Endothelial cell of umbilical vein (primary cell): ENCODE results near the gene MRTFA. TPM values are rescaled to one million over a fixed set of nuclear protein-coding genes. Genes with fewer than 3 reads are reported as not detected.

Experiments
- BruUV-seq: library from RNA; stranded (reverse); fragments of 400-500 nt; replicated peaks from 2 replicates; lab custom pipeline; 2021; lab: Mats Ljungman, UMichigan
- CTCF ChIA-PET: fragments of 300-600, 350-600 bp; sonication (Branson Sonifier 250); formaldehyde crosslinking; loops from one replicate; lab custom pipeline; 2021; ENCODE audit warnings: antibody characterized with exemption, inconsistent platforms; lab: Charles Lee
- POLR2A ChIA-PET: fragments of 300-600, 350-600 bp; sonication (Branson Sonifier 250); formaldehyde crosslinking; loops from one replicate; lab custom pipeline; 2021; ENCODE audit warnings: antibody characterized with exemption, inconsistent platforms; lab: Charles Lee
- DNase-seq: peaks from one replicate; pipeline ENCODE4 v3.0.0-alpha.2; 2011; ENCODE audit warnings: low read depth, low spot score
- FAIRE-seq: peaks from 2 replicates; lab custom pipeline; 2011; peaks lifted over from hg19 to GRCh38; lab: Jason Lieb, UNC
- H2AFZ ChIP-seq: 2 replicates; pipeline ENCODE4 v1.6.0; 2012; ENCODE audit warnings: low read depth, low read length, control low read depth, inconsistent platforms
- H3K27ac ChIP-seq: 2 replicates; pipeline ENCODE4 v1.5.1; 2011; ENCODE audit warnings: low read depth, mild to moderate bottlenecking, control low read depth, low read length, moderate library complexity; ENCODE audit not compliant: insufficient read depth
- H3K27me3 ChIP-seq, 2 experiments: 2 replicates each; pipeline versions ENCODE4 v1.6.0 to v1.6.1; 2011; ENCODE audit warnings: low read length in 2 of 2, mixed read lengths in 1 of 2; ENCODE audit not compliant: control insufficient read depth in 2 of 2, insufficient read depth in 2 of 2
- H3K36me3 ChIP-seq, 2 experiments: 2 replicates in 1 of 2; 3 replicates in 1 of 2; pipeline ENCODE4 v1.5.1; 2011; ENCODE audit warnings: low read length in 2 of 2, mild to moderate bottlenecking in 1 of 2, moderate library complexity in 1 of 2; ENCODE audit not compliant: control insufficient read depth in 2 of 2, insufficient read depth in 2 of 2; ENCODE audit errors: extremely low read depth in 1 of 2
- H3K4me1 ChIP-seq: 3 replicates; pipeline ENCODE4 v1.5.1; 2011; ENCODE audit warnings: mild to moderate bottlenecking, low read length; ENCODE audit not compliant: control insufficient read depth, insufficient read depth; ENCODE audit errors: extremely low read depth
- H3K4me2 ChIP-seq: 2 replicates; pipeline ENCODE4 v1.6.1; 2011; ENCODE audit warnings: low read length, control low read depth, mixed read lengths; ENCODE audit not compliant: insufficient read depth
- H3K4me3 ChIP-seq, 3 experiments: fragments of 200-600 bp in 1 of 3; sonication (generic), shearing (Covaris generic) in 1 of 3; replicated peaks in 1 of 3; 2 replicates each; pipeline ENCODE4 v1.5.1; 2011 to 2016; ENCODE audit warnings: control low read depth in 3 of 3, low read length in 3 of 3, mild to moderate bottlenecking in 2 of 3, inconsistent platforms in 1 of 3, low read depth in 1 of 3, moderate library complexity in 1 of 3; ENCODE audit not compliant: insufficient read depth in 1 of 3
- H3K79me2 ChIP-seq: 2 replicates; pipeline ENCODE4 v1.6.0; 2012; ENCODE audit warnings: low read length, inconsistent platforms; ENCODE audit not compliant: control insufficient read depth, insufficient read depth
- H3K9ac ChIP-seq: replicated peaks from 2 replicates; pipeline ENCODE3; 2011; ENCODE audit warnings: low read length, control low read depth; ENCODE audit not compliant: insufficient read depth; ENCODE audit errors: extremely low read depth
- H3K9me1 ChIP-seq: replicated peaks from 3 replicates; pipeline ENCODE4 v1.6.0; 2011; ENCODE audit warnings: mild to moderate bottlenecking, low read length; ENCODE audit not compliant: control insufficient read depth, insufficient read depth; ENCODE audit errors: extremely low read depth
- H3K9me3 ChIP-seq: replicated peaks from 2 replicates; pipeline ENCODE4 v1.5.1; 2012; ENCODE audit warnings: low read length, inconsistent platforms; ENCODE audit not compliant: control insufficient read depth, insufficient read depth
- H4K20me1 ChIP-seq: replicated peaks from 2 replicates; pipeline ENCODE3; 2011; ENCODE audit warnings: mild to moderate bottlenecking, low read length; ENCODE audit not compliant: control insufficient read depth, insufficient read depth; ENCODE audit errors: extremely low read depth
- EZH2 ChIP-seq: IDR thresholded peaks from 2 replicates; pipeline ENCODE4 v1.6.1; 2012; ENCODE audit warnings: borderline replicate concordance, low read depth, mild to moderate bottlenecking, moderate library complexity, low read length, inconsistent platforms; ENCODE audit not compliant: severe bottlenecking
- FOS ChIP-seq: IDR thresholded peaks from 2 replicates; pipeline ENCODE4 v1.6.1; 2011; ENCODE audit warnings: mild to moderate bottlenecking, low read length, moderate library complexity, borderline replicate concordance; ENCODE audit not compliant: insufficient read depth
- GATA2 ChIP-seq: IDR thresholded peaks from 2 replicates; pipeline ENCODE4 v1.7.0; 2011; ENCODE audit warnings: low read depth, mild to moderate bottlenecking, moderate library complexity, mixed read lengths, low read length; ENCODE audit not compliant: insufficient read length, insufficient read depth
- JUN ChIP-seq: IDR thresholded peaks from 2 replicates; pipeline ENCODE4 v1.6.1; 2011; ENCODE audit warnings: borderline replicate concordance, low read depth; ENCODE audit not compliant: insufficient read length, insufficient read depth
- MYC ChIP-seq: IDR thresholded peaks from one replicate; pipeline ENCODE4 v1.6.1; 2011; ENCODE audit warnings: mild to moderate bottlenecking, low read depth, low read length
- POLR2A ChIP-seq: IDR thresholded peaks from 2 replicates; pipeline ENCODE4 v1.6.1; 2012; ENCODE audit warnings: low read depth, mild to moderate bottlenecking, control low read depth, low read length
- POLR2AphosphoS5 ChIP-seq: IDR thresholded peaks from 2 replicates; pipeline ENCODE4 v1.6.1; 2012; ENCODE audit warnings: low read depth, mild to moderate bottlenecking, control low read depth, low read length, moderate library complexity; ENCODE audit not compliant: insufficient read depth
- dilution Hi-C: fragments of 300-500 bp; cut with MboI; formaldehyde crosslinking; loops from one replicate; pipeline ENCODE4 v1.15.0; 2019; ENCODE audit warnings: low sequenced_read_pairs; ENCODE audit not compliant: extremely low pct_ligation_motif_present
- intact Hi-C: fragments of 100-400 bp; cut with micrococcal nuclease; formaldehyde crosslinking; loops from one replicate; pipeline ENCODE4 v1.10.0; 2022
- polyA plus RNA-seq, 4 experiments: library from polyadenylated mRNA; depleted of rRNA in 3 of 4; stranded (reverse) in 3 of 4; unstranded in 1 of 4; fragments of >200 nt; gene quantifications; 2 replicates each; pipeline versions ENCODE4 v1.2.1 to v1.2.3, GENCODE V29; 2011 to 2012; ENCODE audit warnings: missing spikeins in 1 of 4
- total RNA-seq: library from RNA; stranded (reverse); gene quantifications from 2 replicates; pipeline ENCODE4 v1.2.3, GENCODE V29; 2021
- TF ChIP-seq, protein P1 (sequence below), 2 donors: IDR thresholded peaks; 1 replicate in 1 of 2; 2 replicates in 1 of 2; pipeline ENCODE4 v1.5.1; 2011; ENCODE audit warnings: low read length in 2 of 2, mild to moderate bottlenecking in 2 of 2, moderate library complexity in 2 of 2, control low read depth in 1 of 2, inconsistent platforms in 1 of 2, low read depth in 1 of 2; ENCODE audit not compliant: insufficient read depth in 1 of 2; ENCODE audit errors: extremely low read depth in 1 of 2
- TF ChIP-seq, protein P2 (sequence below): IDR thresholded peaks from 2 replicates; pipeline ENCODE4 v1.6.1; 2011; ENCODE audit not compliant: insufficient read depth, insufficient read length

The MRTFA gene
- total and polyA plus RNA-seq, 2 donors (not counting 3 experiments of a cell fraction or from before 2014, with no cell fraction given) = 13.6 to 44.1 TPM

DNA sequence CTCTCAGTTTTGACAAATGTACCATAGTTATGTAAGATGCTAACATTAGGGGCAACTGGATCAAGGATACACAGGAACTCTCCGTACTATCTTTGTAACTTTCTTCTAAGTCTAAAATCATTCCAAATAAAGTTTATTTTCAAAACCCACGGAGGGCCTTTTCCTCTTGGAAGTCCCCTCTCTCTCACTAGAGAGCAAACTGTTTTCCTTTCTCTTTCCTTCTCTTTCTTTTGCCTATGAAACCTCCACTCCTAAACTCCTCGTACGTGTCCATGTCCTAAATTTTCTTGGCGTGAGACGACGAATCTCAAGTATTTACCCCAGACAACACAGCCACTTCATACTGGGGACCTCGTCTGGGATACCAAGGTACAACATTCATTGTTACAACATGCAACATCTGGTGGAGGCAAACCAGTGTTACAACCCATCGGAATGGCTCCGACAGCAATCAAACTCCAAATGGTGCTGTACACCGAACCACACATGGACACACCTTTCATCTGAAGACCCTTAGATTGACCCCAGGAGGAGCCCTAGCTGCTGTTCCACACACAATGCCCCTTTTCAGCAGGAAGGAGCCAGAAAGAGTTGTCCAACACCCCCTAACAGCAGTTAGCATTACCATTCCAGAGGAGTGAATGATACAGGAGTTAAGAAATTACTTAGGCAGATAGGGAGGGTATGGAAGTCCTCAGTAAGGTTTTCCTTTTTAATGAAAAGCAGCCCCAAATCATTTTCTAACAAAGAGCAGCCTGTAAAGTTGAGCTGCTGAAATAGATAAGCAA is 158.0 kb downstream of the MRTFA start:
- no peaks in the 10 kb centered on the region for H3K9me3 ChIP-seq
- H3K4me2 ChIP-seq = no peak overlapping the region
- H3K27me3 ChIP-seq = no peaks in the 10 kb centered on the region
- intact Hi-C loops (no loop called here), dilution Hi-C loops (no loop called here)
- no peak overlapping the region for H2AFZ ChIP-seq
- FAIRE-seq (no peak), DNase-seq (no peak)
- no peak overlapping the region for H3K9ac ChIP-seq
- ChIA-PET POLR2A (no interaction called here), CTCF (interaction anchor here (0.7 to 2.0 kb wide), 4 partner anchors 13 to 46 kb away, joined by 3 to 6 read pairs (median 5); no protein-coding TSS in a partner anchor)
- TF ChIP-seq GATA2 (no peak), POLR2A (no peak), FOS (no peak), JUN (no peak), EZH2 (no peak), POLR2AphosphoS5 (no peak), MYC (no peak)
- TF ChIP-seq, protein P1, sequence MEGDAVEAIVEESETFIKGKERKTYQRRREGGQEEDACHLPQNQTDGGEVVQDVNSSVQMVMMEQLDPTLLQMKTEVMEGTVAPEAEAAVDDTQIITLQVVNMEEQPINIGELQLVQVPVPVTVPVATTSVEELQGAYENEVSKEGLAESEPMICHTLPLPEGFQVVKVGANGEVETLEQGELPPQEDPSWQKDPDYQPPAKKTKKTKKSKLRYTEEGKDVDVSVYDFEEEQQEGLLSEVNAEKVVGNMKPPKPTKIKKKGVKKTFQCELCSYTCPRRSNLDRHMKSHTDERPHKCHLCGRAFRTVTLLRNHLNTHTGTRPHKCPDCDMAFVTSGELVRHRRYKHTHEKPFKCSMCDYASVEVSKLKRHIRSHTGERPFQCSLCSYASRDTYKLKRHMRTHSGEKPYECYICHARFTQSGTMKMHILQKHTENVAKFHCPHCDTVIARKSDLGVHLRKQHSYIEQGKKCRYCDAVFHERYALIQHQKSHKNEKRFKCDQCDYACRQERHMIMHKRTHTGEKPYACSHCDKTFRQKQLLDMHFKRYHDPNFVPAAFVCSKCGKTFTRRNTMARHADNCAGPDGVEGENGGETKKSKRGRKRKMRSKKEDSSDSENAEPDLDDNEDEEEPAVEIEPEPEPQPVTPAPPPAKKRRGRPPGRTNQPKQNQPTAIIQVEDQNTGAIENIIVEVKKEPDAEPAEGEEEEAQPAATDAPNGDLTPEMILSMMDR (IDR thresholded peaks at IDR 0.05; ENCODE audit: extremely low read depth in 1 of 2, insufficient read depth in 1 of 2, low read depth in 1 of 2, low read length in 2 of 2) = no peak
- TF ChIP-seq, protein P2, sequence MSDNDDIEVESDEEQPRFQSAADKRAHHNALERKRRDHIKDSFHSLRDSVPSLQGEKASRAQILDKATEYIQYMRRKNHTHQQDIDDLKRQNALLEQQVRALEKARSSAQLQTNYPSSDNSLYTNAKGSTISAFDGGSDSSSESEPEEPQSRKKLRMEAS = no peak
- no peaks in the 10 kb centered on the region for H4K20me1 ChIP-seq
- no TSS peak for BruUV-seq
- H3K9me1 ChIP-seq = no peaks in the 10 kb centered on the region
- H3K4me1 ChIP-seq = peaks cover 7% of the 10 kb centered on the region
- no peaks in the 10 kb centered on the region for H3K36me3 ChIP-seq
- peaks cover 6% of the 10 kb centered on the region for H3K79me2 ChIP-seq
- H3K4me3 ChIP-seq = no peak overlapping the region
- no peak overlapping the region for H3K27ac ChIP-seq
